ENCODE results near the gene UBE2L5. TPM values are rescaled to one million over a fixed set of nuclear protein-coding genes. Genes with fewer than 3 reads are reported as not detected.

Gene UBE2L5
- total and polyA plus RNA-seq, 2 of the 8 experiments (the other 6 are each of a cell fraction or from before 2014, with no cell fraction given) = not detected

- TF ChIP-seq TBP (IDR thresholded peaks at IDR 0.05; ENCODE audit: low read depth, low read length) (no peak), JUND (IDR thresholded peaks at IDR 0.05; ENCODE audit: low read length) (no peak)
Observed at GRCh38 chr13:30394751-30395191, 27.5 kb upstream of the UBE2L5 start (continued).

All from H1 (cell line).